ENCODE data around the gene SOX2.

The SOX2 gene

DNA sequence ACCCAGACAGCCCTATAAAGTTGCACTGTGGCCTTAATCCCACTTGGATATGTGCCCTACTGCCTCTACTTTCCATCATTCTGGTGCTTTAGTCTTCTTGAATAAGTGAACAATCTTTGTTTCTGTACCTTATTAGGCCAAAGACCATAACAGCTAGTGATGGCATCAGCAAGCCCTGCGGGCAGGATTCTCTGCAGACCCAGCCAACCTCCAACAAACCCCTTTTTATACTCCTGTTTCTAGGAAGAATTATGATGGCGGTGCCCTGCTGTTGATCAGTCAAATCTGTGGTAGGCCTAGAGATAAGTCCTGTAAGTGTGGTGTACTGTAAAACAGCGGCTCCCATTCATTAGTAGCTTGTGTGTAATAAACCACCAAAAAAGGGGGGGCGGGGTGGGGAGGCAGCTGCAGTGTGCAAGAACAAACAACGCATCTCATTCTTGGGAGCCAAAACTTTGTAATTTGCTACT is 40.5 kb downstream of the SOX2 start:
- TF ChIP-seq, protein P1, sequence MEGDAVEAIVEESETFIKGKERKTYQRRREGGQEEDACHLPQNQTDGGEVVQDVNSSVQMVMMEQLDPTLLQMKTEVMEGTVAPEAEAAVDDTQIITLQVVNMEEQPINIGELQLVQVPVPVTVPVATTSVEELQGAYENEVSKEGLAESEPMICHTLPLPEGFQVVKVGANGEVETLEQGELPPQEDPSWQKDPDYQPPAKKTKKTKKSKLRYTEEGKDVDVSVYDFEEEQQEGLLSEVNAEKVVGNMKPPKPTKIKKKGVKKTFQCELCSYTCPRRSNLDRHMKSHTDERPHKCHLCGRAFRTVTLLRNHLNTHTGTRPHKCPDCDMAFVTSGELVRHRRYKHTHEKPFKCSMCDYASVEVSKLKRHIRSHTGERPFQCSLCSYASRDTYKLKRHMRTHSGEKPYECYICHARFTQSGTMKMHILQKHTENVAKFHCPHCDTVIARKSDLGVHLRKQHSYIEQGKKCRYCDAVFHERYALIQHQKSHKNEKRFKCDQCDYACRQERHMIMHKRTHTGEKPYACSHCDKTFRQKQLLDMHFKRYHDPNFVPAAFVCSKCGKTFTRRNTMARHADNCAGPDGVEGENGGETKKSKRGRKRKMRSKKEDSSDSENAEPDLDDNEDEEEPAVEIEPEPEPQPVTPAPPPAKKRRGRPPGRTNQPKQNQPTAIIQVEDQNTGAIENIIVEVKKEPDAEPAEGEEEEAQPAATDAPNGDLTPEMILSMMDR (IDR thresholded peaks at IDR 0.05): no peak
- Histone ChIP-seq H3K27ac (no peak overlapping the region), H3K4me1 (no peaks in the 10 kb centered on the region), H3K9me3 (no peaks in the 10 kb centered on the region), H3K27me3 (peaks cover 0 to 24% of the 10 kb centered on the region in 2 donors), H3K36me3 (no peaks in the 10 kb centered on the region), H3K4me3 (no peak overlapping the region)
- intact Hi-C loops (cut with DNase I; ENCODE audit: low total_unique reads): no loop called here
- DNase-seq: no peak

DNA sequence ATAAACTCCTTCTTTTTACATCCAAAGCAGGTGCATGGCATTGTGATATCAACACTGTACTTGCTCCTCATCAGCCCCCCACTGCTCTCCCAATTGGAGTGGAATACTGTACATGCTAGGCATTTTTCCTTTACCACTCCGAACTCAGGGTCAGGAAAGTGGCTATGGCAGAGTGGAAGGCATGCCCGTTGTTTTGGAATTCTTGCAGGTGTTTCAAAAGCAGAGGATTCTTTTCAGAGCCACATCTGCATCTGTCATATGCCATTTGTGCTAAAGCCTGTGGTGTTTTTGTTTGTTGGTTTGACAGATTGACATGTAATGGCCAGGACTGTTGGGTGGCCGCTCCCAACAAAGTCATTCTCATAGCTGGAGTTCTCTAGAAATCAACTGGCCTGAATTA is 41.7 kb downstream of the SOX2 start:
- Histone ChIP-seq H3K27me3 (peaks cover 0 to 24% of the 10 kb centered on the region in 2 donors), H3K4me3 (no peak overlapping the region), H3K27ac (no peak overlapping the region), H3K9me3 (no peaks in the 10 kb centered on the region), H3K4me1 (no peaks in the 10 kb centered on the region), H3K36me3 (no peaks in the 10 kb centered on the region)
- intact Hi-C loops (cut with DNase I; ENCODE audit: low total_unique reads): no loop called here
- TF ChIP-seq, protein P1 (IDR thresholded peaks at IDR 0.05): no peak
- DNase-seq: no peak

DNA sequence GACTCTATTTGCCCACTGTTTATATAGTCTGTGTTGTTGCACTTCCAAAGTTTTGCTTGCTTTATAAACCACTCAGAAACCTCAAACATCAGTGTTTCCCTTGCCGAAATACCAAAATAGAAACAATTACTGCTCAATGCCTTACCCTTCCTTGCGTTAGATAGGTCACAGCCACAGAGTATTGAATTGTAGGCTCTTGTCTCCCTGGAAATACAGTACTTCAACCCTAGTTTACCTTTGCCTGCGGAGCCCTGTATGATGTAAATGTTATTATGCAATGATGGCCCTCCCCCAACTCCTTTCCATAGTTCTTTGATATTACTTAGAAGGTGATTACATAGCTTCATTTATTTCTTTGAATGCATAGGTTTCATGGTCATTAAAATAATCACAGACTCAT is 44.2 kb downstream of the SOX2 start:
- TF ChIP-seq, protein P1 (IDR thresholded peaks at IDR 0.05): no peak
- intact Hi-C loops (cut with DNase I; ENCODE audit: low total_unique reads): no loop called here
- Histone ChIP-seq H3K9me3 (no peaks in the 10 kb centered on the region), H3K27ac (no peak overlapping the region), H3K4me3 (no peak overlapping the region), H3K4me1 (no peaks in the 10 kb centered on the region), H3K27me3 (peaks cover 0 to 21% of the 10 kb centered on the region in 2 donors), H3K36me3 (no peaks in the 10 kb centered on the region)
- DNase-seq: no peak

DNA sequence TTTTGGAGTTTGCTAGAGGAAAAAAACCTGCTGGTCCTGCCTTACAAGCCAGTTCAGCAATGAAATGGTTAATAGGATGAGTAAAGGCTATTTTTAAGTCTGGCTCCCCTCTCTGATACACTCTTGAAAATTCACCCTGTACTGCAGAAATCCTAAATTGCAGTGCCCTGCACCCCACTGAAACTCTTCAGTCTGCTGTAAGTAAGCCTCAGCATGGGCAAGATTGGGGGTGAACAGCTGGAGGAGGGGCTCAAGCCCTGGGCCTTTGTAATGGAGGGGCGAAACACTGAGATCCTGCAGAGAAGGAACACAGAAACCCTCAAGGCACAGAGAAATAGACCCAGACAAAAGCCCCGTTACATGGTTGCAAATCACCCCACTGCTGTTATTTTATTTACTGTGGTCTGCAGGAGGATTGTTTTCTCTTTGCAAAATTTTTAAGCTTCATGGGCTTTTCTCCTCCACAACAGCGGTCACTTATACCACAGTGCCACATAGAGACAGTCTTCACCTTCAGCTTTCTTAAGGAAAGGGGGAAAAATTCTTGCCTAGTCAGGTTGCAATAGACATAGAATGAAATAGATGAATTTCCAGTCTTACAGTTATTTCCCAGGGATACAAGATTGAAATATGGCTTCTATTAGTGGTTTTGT is 45.0 kb downstream of the SOX2 start:
- Histone ChIP-seq H3K27me3 (peaks cover 0 to 22% of the 10 kb centered on the region in 2 donors), H3K9me3 (no peaks in the 10 kb centered on the region), H3K4me1 (no peaks in the 10 kb centered on the region), H3K4me3 (no peak overlapping the region), H3K27ac (no peak overlapping the region), H3K36me3 (no peaks in the 10 kb centered on the region)
- intact Hi-C loops (cut with DNase I; ENCODE audit: low total_unique reads): no loop called here
- DNase-seq: no peak
- TF ChIP-seq, protein P1 (IDR thresholded peaks at IDR 0.05): no peak

DNA sequence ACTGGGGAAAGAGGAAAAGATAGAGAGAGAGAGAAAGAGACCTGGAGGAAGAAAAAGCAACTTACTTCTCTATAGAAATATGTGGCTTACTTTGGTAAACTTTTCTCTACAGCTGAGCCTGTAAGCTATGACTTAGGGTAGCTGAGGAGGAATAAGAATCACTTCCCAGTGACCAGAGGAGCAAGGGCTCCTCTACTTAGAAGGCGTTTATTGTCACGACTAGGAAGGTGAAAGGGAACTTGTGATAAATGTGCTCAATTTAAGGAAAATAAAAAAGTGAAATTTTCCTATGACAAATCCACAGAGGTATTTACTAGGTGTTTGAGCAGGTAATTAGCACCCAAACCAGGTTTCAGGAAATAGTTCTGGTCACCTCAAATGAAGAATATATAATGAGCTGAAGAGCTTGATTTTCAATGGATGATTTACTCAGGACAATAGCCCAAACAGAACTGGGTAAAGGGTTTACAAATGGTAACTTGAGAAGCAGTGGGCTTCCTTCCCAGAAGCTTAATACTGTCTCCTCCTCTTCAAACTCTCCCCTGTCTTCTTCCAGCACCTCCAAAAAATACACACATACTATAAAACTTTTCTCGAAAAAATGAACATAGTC is 46.1 kb downstream of the SOX2 start:
- intact Hi-C loops (cut with DNase I; ENCODE audit: low total_unique reads): no loop called here
- H3K27ac ChIP-seq: no peak overlapping the region
- H3K4me1 ChIP-seq: no peaks in the 10 kb centered on the region
- no peak for DNase-seq
- H3K4me3 ChIP-seq: no peak overlapping the region
- peaks cover 0 to 17% of the 10 kb centered on the region in 2 donors for H3K27me3 ChIP-seq
- H3K36me3 ChIP-seq: no peaks in the 10 kb centered on the region
- H3K9me3 ChIP-seq: no peaks in the 10 kb centered on the region
- TF ChIP-seq, protein P1 (IDR thresholded peaks at IDR 0.05): no peak

Data from tibial artery (tissue), 4 donors.